MM.1S (cell line): ENCODE results near the gene PNMA1.

Source experiments
- DNase-seq: peaks from one replicate; pipeline ENCODE4 v3.0.0-alpha.2; 2015
- H2AFZ ChIP-seq: fragments of 300-600 bp; sonication (generic); 2 replicates; pipeline ENCODE4 v1.6.0; 2016; ENCODE audit warnings: antibody characterized with exemption, low read length
- H3F3A ChIP-seq: fragments of 300-600 bp; sonication (generic); 2 replicates; pipeline ENCODE4 v1.6.1; 2016; ENCODE audit warnings: mild to moderate bottlenecking, antibody characterized with exemption, low read length, moderate library complexity, mixed read lengths; ENCODE audit not compliant: insufficient read depth
- H3K27ac ChIP-seq: fragments of 300-600 bp; sonication (generic); 2 replicates; pipeline ENCODE4 v1.5.1; 2016; ENCODE audit warnings: mild to moderate bottlenecking, low read length
- H3K27me3 ChIP-seq: fragments of 300-600 bp; sonication (generic); replicated peaks from 2 replicates; pipeline ENCODE4 v1.6.0; 2016; ENCODE audit warnings: low read length; ENCODE audit not compliant: insufficient read depth
- H3K36me3 ChIP-seq: fragments of 300-600 bp; sonication (generic); replicated peaks from 2 replicates; pipeline ENCODE4 v1.6.1; 2016; ENCODE audit warnings: mild to moderate bottlenecking, low read length, mixed read lengths; ENCODE audit not compliant: insufficient read depth
- H3K4me1 ChIP-seq: fragments of 300-600 bp; sonication (generic); 2 replicates; pipeline ENCODE4 v1.6.1; 2016; ENCODE audit warnings: low read length, mixed read lengths
- H3K4me2 ChIP-seq: fragments of 300-600 bp; sonication (generic); 2 replicates; pipeline ENCODE4 v1.6.0; 2016; ENCODE audit warnings: low read depth, low read length
- H3K4me3 ChIP-seq: fragments of 300-600 bp; sonication (generic); 2 replicates; pipeline ENCODE4 v1.5.1; 2016; ENCODE audit warnings: low read length, mixed read lengths
- H3K79me2 ChIP-seq: fragments of 300-600 bp; sonication (generic); 2 replicates; pipeline ENCODE4 v1.6.1; 2016; ENCODE audit warnings: mixed run types, low read length, mixed read lengths
- H3K9ac ChIP-seq: fragments of 300-600 bp; sonication (generic); 2 replicates; pipeline ENCODE4 v1.6.1; 2016; ENCODE audit warnings: low read length, mixed read lengths
- H3K9me2 ChIP-seq: fragments of 300-600 bp; sonication (generic); replicated peaks from 2 replicates; pipeline ENCODE4 v1.6.1; 2016; ENCODE audit warnings: mild to moderate bottlenecking, low read length, mixed read lengths; ENCODE audit not compliant: insufficient read depth
- H3K9me3 ChIP-seq: fragments of 300-600 bp; sonication (generic); replicated peaks from 2 replicates; pipeline ENCODE4 v1.6.1; 2016; ENCODE audit warnings: mild to moderate bottlenecking, low read length, mixed read lengths; ENCODE audit not compliant: insufficient read depth
- H4K20me1 ChIP-seq: fragments of 300-600 bp; sonication (generic); 2 replicates; pipeline ENCODE4 v1.6.1; 2016; ENCODE audit warnings: mild to moderate bottlenecking, low read length, moderate library complexity, mixed read lengths; ENCODE audit not compliant: insufficient read depth
- CTCF ChIP-seq: fragments of 300-600 bp; sonication (generic); IDR thresholded peaks from 2 replicates; pipeline ENCODE4 v1.5.1; 2016; ENCODE audit warnings: antibody characterized with exemption, low read length, mixed read lengths
- EZH2 ChIP-seq: fragments of 300-600 bp; sonication (generic); optimal IDR thresholded peaks from 2 replicates; pipeline ENCODE3; 2017; ENCODE audit warnings: low read depth, mild to moderate bottlenecking, antibody characterized with exemption, low read length, mixed read lengths
- EZH2phosphoT487 ChIP-seq: fragments of 300-600 bp; sonication (generic); IDR thresholded peaks from 2 replicates; pipeline ENCODE4 v1.6.1; 2018; ENCODE audit warnings: antibody characterized with exemption, low read length

PNMA1 gene

GRCh38 chr14:73712540-73713180, 1.5 kb downstream of the PNMA1 start:
- no peaks in the 10 kb centered on the region for H3K79me2 ChIP-seq
- no peak overlapping the region for H3K27ac ChIP-seq
- no peaks in the 10 kb centered on the region for H3K9me3 ChIP-seq
- TF ChIP-seq EZH2 (no peak), EZH2phosphoT487 (no peak), CTCF (no peak)
- no peak overlapping the region for H2AFZ ChIP-seq
- no peak overlapping the region for H3K4me2 ChIP-seq
- H3F3A ChIP-seq: no peaks in the 10 kb centered on the region
- no peaks in the 10 kb centered on the region for H3K36me3 ChIP-seq
- no peak overlapping the region for H3K4me3 ChIP-seq
- no peaks in the 10 kb centered on the region for H4K20me1 ChIP-seq
- no peaks in the 10 kb centered on the region for H3K27me3 ChIP-seq
- peaks cover 4% of the 10 kb centered on the region; the same call in 1 of the 2 replicates for H3K4me1 ChIP-seq
- H3K9ac ChIP-seq: no peak overlapping the region
- no peaks in the 10 kb centered on the region for H3K9me2 ChIP-seq
- DNase-seq: no peak

DNA sequence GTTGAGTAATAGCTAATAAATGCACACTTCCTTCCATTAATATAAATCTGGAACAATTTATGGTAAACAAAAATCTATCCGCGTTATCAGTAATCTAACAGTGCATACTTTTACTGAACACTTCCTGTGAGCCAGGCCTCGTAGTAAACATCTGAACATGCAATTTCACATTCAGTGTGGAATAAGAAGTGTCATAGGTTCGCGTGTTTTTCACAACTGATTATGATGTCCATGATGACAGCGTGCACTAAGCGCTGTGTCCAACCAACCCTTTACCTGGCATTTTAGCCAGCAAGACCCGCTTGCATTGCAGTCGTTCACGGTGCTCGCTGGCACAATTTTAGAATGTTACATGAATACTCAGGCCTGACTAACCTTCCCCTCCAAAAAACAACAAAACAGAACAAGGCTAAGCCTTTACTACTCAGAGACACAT, 2.1 kb downstream of the PNMA1 start:
- H3K4me3 ChIP-seq: no peak overlapping the region
- no peaks in the 10 kb centered on the region for H3K36me3 ChIP-seq
- H3K9me3 ChIP-seq: no peaks in the 10 kb centered on the region
- H3K4me2 ChIP-seq: no peak overlapping the region
- no peak for DNase-seq
- no peaks in the 10 kb centered on the region for H3K27me3 ChIP-seq
- H3K9ac ChIP-seq: no peak overlapping the region
- TF ChIP-seq EZH2phosphoT487 (no peak), EZH2 (no peak), CTCF (no peak)
- H3K9me2 ChIP-seq: no peaks in the 10 kb centered on the region
- no peaks in the 10 kb centered on the region for H3F3A ChIP-seq
- peaks cover 4% of the 10 kb centered on the region; the same call in 1 of the 2 replicates for H3K4me1 ChIP-seq
- no peak overlapping the region for H3K27ac ChIP-seq
- no peaks in the 10 kb centered on the region for H3K79me2 ChIP-seq
- no peaks in the 10 kb centered on the region for H4K20me1 ChIP-seq
- H2AFZ ChIP-seq: no peak overlapping the region

DNA sequence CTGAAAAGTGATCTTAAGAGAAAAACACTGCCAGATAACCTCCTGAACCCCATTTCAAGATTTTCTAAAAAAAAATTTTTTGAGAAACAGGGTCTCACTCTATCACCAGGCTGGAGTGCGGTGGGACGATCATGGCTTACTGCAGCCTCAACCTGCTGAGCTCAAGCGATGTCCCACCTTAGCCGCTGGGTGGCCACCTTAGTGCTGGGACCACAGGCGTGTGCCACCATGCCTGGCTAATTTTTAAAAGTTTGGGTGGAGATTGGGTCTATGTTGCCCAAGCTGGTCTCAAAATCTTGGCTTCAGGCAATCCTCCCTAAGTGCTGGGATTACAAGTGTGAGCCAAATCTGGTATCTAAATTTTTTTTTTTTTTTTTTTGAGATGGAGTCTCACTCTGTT, 3.4 kb downstream of the PNMA1 start:
- no peak for TF ChIP-seq EZH2
- TF ChIP-seq CTCF: no peak
- no peak for TF ChIP-seq EZH2phosphoT487
- H2AFZ ChIP-seq: no peak overlapping the region

More for the DNA sequence above, 3.4 kb downstream of the PNMA1 start:
- Histone ChIP-seq H3K36me3 (no peaks in the 10 kb centered on the region), H3K9ac (no peak overlapping the region), H4K20me1 (no peaks in the 10 kb centered on the region), H3K9me2 (no peaks in the 10 kb centered on the region), H3K79me2 (no peaks in the 10 kb centered on the region), H3K27me3 (no peaks in the 10 kb centered on the region), H3K9me3 (no peaks in the 10 kb centered on the region), H3F3A (no peaks in the 10 kb centered on the region), H3K4me2 (no peak overlapping the region), H3K4me3 (no peak overlapping the region), H3K27ac (no peak overlapping the region), H3K4me1 (peaks cover 4% of the 10 kb centered on the region; the same call in 1 of the 2 replicates)
- no peak for DNase-seq
